Measurements from ENCODE around the gene MVP.
A peak's percentile ranks its signal among the peaks of the same experiment; 100 is the strongest.

MVP gene

GRCh38 chr16:29816694-29817441 lies 3.4 kb upstream of the MVP start:
- in situ Hi-C loops (cut with HindIII; ENCODE audit: low sequenced_read_pairs): no loop called here
- peak overlapping the region; percentile 77 for H3K4me3 ChIP-seq (ENCODE audit: low read depth, low read length)
- peak; percentile 30 for TF ChIP-seq CTCF (IDR thresholded peaks at IDR 0.05; ENCODE audit: low read depth, low read length, missing control alignments)
- no peak for DNase-seq (ENCODE audit: low read depth)

DNA sequence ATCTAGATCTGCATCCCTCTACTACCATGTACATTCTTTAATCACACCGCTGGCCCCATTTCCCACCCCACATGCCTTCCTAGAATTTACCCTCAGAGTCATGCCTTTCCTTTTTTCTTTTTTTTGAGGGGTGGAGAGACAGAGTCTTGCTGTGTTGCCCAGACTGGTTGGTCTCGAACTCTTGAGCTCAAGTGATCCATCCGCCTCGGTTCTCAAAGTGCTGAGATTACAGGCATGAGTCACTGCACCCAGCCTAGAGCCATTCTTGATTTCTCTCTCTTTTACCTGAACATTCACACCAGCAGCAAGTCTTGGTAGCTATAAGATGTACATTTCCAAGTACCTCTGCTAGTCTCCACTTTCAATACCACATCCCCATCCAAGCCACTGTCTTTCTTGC lies 2.2 kb upstream of the MVP start:
- DNase-seq (ENCODE audit: low read depth): no peak

GRCh38 chr16:29819506-29819905 lies 756 bp upstream of the MVP start:
- in situ Hi-C loops (cut with HindIII; ENCODE audit: low sequenced_read_pairs): no loop called here
- peak overlapping the region; percentile 76 for H3K4me3 ChIP-seq (ENCODE audit: low read depth, low read length)
- TF ChIP-seq CTCF (IDR thresholded peaks at IDR 0.05; ENCODE audit: low read depth, low read length, missing control alignments): peak; percentile 19
- no peak for DNase-seq (ENCODE audit: low read depth)

More for the DNA sequence above, 2.2 kb upstream of the MVP start:
- in situ Hi-C loops (cut with HindIII; ENCODE audit: low sequenced_read_pairs): no loop called here
- no peak overlapping the region for H3K4me3 ChIP-seq (ENCODE audit: low read depth, low read length)
- TF ChIP-seq CTCF (IDR thresholded peaks at IDR 0.05; ENCODE audit: low read depth, low read length, missing control alignments): no peak

DNA sequence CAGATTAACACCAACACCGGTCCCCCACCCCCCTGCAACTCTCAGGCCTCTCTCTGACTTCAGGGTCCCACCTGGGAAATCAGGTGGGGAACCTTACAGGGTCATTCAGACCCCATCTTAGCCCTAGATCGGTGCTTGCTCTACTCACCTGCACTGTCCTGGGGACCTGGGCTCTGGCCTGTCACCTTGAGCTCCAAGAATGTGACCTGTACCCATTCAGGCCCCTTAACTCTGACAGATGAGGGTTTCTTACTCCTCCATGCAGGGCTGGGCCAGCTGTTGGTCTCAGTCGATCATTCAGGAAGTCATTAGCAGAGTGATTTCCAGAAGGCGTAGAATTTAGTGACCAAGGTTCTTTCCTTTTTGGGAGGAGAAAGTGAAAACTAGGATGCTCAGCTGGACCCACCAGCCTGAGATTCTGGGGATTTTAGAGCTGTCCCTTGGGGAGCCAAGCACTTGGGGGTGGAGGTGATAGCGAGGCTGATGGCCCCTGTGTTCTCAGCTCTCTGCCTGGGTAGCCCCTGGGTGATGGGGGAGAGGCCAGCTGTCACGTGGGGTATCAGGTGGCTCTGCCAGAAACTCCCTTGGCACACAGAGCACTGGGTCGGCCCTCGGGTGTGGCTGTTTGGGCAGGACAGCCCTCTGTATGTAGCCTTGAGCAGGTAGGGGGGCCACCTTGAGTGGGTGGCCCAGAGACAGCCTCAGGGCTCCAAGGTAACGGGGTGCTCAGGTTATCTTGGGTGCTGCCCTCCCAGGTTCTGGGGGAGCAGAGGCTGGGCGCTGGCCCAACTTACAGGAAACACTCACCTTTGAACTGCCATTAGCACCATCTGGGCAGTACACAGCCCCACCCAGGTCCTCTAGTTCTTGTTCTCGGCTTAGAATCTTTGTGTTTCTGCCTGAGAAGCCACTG lies 724 bp downstream of the MVP start:
- no peak for TF ChIP-seq CTCF (IDR thresholded peaks at IDR 0.05; ENCODE audit: low read depth, low read length, missing control alignments)
- in situ Hi-C loops (cut with HindIII; ENCODE audit: low sequenced_read_pairs): no loop called here
- DNase-seq (ENCODE audit: low read depth): no peak
- peak overlapping the region; percentile 76 for H3K4me3 ChIP-seq (ENCODE audit: low read depth, low read length)

- no peak for TF ChIP-seq CTCF (IDR thresholded peaks at IDR 0.05; ENCODE audit: low read depth, low read length, missing control alignments)
- H3K4me3 ChIP-seq (ENCODE audit: low read depth, low read length): peak overlapping the region; percentile 76
- DNase-seq (ENCODE audit: low read depth): peak; percentile 78
- in situ Hi-C loops (cut with HindIII; ENCODE audit: low sequenced_read_pairs): no loop called here
Measured at GRCh38 chr16:29821643-29822115, 1.4 kb downstream of the MVP start.

DNA sequence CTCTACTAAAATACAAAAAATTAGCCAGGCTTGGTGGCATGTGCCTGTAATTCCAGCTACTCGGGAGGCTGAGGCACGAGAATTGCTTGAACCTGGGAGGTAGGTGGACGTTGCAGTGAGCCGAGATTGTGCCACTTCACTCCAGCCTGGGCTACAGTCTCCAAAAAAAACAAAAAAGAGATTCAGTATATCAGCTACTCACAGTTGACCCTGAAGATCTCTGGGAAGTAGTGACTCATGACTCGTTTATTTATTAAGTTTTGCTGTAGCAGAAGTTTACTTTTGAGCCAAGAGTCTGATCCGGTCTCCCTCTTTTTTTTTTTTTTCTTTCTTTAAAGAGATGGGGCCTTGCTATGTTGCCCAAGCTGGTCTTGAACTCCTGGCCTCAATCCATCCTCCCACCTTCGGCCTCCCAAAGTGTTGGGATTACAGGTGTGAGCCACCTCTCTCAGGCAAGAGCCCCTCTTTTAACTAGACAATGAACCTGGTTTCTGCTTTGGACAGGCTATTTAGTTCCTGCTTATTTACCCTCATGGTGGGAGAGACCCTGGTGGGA lies 4.4 kb downstream of the MVP start:
- H3K4me3 ChIP-seq (ENCODE audit: low read depth, low read length): peak overlapping the region; percentile 18
- DNase-seq (ENCODE audit: low read depth): peak; percentile 45
- in situ Hi-C loops (cut with HindIII; ENCODE audit: low sequenced_read_pairs): no loop called here
- no peak for TF ChIP-seq CTCF (IDR thresholded peaks at IDR 0.05; ENCODE audit: low read depth, low read length, missing control alignments)
